ENCODE data around the gene CAPN13.

GRCh38 chr2:30732876-30733275 lies 74.4 kb downstream of the CAPN13 start:
- no peak for TF ChIP-seq CTCF (IDR thresholded peaks at IDR 0.05; ENCODE audit: extremely low read depth in 1 of 2, insufficient read depth in 1 of 2, low read depth in 1 of 2, low read length in 2 of 2)
- no peak for TF ChIP-seq POLR2A (IDR thresholded peaks at IDR 0.05; ENCODE audit: low read depth, low read length)
- TF ChIP-seq POLR2AphosphoS5 (IDR thresholded peaks at IDR 0.05; ENCODE audit: insufficient read depth, low read depth, low read length) = no peak

Measured in endothelial cell of umbilical vein (primary cell).